NCI-H1436 treated with DMSO at 0.1 percent for 48 hours (cell line): ENCODE results near the gene MARK2.

Source experiments
- DNase-seq: peaks from one replicate; lab custom pipeline; 2025; lab: John Stamatoyannopoulos, UW

The MARK2 gene

DNA sequence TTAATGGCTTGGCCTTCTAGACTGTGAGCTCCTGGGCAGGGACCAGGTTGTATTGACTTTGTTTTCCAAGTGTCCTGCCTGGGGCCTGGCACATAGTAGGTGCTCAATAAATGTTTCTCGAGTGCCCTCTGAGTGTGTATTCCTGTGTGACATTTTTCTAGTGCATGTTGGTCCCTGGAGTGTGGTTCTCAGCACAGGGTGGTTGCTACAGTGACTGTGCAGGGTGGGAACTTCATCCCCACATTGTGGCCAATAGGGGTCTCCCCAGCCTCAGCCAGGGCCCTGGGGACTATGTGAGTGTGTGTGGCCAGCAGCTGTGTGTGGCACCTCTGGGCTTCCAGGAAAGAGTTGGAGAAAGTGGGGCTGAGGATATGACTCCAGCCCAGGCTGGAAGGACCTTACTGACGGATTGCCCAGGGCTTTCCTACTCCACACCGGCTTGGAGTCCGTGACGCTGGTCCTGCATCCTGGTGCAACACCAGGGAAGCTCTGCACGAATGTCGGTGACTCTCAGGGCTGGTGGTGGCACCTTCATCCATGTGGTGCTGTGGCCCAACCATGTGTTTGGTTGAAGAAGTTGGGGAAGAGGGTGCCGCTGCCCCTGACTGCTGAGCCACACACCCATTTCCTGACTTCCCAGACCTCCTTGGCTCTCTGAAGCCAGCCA is 9.0 kb upstream of the MARK2 start:
- no peak for DNase-seq

DNA sequence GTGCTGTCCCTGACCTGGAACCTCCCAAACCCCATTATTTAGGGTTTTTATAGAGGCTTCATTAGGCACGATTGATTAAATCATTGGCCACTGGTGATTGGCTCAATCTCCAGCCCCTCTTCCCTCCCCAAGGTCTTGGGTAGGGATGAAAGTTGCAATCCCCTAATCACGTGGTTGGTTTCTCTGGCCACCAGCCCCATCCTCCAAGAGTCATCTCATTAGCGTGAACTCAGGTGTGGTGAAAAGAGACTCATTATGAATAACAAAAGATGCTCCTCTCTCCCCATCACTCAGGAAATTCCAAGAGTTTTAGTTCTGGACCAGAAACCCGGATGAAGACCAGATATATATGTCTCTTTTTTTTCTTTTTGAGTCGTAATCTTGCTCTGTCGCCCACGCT is 7.6 kb upstream of the MARK2 start:
- DNase-seq, result no peak

- no peak for DNase-seq
Measured at GRCh38 chr11:63832336-63832735, 6.6 kb upstream of the MARK2 start.

DNA sequence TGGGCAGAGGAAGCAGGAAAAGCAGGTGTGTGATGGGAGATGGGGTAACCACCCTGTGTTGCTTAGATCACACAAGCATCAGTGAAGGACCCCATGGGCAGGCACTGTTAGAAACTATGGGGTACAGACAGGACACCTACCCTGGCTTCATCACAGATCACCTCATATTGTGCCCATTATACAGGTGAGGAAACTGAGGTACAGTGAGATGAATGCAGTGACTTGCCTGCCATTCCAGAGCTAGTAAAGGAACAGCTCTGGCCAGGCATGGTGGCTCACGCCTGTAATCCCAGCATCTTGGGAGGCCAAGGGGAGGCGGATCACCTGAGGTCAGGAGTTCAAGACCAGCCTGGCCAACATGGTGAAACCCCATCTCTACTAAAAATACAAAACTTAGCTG is 5.9 kb upstream of the MARK2 start:
- no peak for DNase-seq

- no peak for DNase-seq
Measured at GRCh38 chr11:63834535-63835157, 4.3 kb upstream of the MARK2 start.

DNA sequence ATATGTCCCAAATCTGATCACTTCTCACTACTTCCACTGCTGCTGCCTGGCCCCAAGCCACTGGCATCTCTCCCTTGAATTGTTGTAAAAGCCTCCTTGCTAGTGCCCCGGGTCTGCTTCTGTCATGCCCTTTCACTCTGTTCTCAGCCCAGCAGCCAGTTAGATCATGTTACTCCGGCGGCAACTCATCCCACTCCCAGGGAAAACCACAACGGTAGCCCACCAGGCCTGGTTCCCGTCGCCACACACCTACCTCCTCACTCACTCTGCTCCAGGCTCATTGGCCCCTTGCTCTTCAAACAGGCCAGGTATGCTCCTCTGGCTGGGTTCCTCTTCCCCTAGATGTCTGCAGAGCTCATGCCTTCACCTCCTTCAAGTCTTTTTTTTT is 3.8 kb upstream of the MARK2 start:
- no peak for DNase-seq

DNA sequence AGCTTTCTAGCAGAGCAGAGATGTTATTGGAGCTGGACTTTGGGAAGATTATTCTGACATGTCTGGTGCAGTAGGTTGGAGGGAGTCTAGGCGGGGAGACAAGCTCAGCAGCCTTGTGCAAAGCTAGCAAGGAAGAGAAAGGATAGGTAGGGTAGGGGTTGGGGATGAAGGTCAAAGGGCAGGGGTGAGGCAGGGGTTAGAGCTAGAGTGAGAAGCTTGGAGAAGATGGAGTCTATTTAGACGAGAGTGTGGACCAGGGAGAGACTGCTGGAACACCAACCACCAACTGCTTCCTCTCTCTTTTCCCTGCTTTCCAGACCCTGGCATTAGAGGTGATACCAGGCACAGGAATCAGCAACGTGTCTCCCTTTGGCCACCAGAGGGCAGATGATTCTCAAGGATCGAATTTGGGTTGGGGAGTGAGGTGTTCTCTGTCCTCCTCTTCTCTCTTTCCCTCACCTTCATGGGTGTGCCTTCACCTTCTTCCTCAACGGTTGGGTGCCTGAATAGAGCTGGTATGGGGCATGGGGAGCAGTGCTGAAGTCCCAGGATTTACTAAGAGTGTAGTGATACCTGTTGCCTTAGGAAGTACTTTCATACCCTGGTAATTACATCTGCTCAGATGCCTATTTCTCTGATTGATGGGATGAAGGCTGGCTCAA is 1.8 kb upstream of the MARK2 start:
- peak; percentile 26 for DNase-seq

- no peak for DNase-seq
Measured at GRCh38 chr11:63837739-63838138, 1.2 kb upstream of the MARK2 start.

DNA sequence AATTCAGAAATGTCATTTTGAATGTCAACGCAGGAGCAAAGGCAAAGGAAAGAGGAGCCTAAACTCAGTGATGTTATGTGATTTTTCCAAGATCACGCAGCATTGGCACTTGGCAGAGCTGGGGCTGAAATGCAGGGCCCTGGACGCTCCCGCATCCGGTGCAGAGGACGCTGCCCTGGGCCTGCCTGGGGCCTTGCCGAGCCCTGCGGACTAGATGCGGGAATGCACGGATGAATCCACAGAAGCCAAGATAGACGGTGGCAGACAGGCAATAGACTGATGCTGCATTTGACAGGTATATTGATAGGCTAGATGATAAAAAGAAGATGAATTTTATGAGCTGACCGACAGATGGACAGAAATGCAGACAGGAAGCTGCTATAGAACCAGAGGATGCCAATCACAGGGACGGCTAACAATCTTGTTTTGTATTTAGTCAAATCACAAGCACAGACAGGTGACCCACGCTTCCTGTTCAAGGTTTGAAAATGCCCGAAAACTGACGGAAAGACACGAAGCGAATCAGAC is 696 bp upstream of the MARK2 start:
- no peak for DNase-seq

- no peak for DNase-seq
Measured at GRCh38 chr11:63839508-63840355, 822 bp downstream of the MARK2 start.

GRCh38 chr11:63840356-63841060 is 1.6 kb downstream of the MARK2 start:
- no peak for DNase-seq

GRCh38 chr11:63841554-63841953 is 2.6 kb downstream of the MARK2 start:
- DNase-seq, result no peak

- no peak for DNase-seq
Measured at GRCh38 chr11:63843041-63843440, 4.1 kb downstream of the MARK2 start.

GRCh38 chr11:63844836-63845235 is 5.9 kb downstream of the MARK2 start:
- no peak for DNase-seq

DNA sequence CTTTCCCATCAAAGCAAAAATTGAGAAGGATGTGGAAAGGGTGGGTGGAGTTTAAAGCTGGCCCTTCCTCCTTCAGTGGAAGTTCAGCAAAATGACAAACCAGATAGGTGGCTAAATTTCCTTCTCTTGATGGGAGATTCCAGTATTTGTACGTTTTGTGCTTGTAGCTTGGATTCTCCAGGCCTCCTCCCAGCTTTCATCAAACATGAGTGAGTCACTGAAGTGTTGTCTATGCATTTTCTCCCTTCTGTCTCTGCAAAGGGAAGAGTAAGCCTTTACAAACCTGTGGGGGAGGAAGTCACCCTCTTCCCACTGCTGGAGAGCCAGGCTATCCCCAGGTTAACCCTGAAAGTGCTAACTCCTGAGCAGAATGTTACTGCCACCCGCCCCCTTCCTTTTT is 6.4 kb downstream of the MARK2 start:
- no peak for DNase-seq

GRCh38 chr11:63845911-63846310 is 7.0 kb downstream of the MARK2 start:
- no peak for DNase-seq

GRCh38 chr11:63846897-63847296 is 8.0 kb downstream of the MARK2 start:
- DNase-seq, result no peak

DNA sequence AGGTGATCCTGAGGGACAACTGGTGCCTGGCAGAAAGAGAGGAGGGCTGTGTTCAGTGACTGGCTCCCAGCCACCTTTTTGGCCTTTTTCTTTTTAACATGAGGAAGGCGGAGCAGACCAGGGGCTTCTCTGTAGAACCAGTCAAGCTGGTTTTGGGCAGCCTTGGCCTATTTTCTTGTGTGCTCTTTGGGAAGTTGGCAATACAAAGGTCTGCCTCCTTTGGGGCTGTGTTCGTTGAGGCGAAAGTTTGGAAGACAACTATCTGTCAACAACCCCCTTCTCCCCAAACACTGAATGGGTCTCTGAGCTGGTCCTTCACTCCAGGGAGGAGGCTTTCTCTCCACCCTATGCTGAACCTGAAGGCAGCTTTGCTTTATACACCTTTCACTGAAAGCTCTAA is 8.5 kb downstream of the MARK2 start:
- DNase-seq, result no peak

DNA sequence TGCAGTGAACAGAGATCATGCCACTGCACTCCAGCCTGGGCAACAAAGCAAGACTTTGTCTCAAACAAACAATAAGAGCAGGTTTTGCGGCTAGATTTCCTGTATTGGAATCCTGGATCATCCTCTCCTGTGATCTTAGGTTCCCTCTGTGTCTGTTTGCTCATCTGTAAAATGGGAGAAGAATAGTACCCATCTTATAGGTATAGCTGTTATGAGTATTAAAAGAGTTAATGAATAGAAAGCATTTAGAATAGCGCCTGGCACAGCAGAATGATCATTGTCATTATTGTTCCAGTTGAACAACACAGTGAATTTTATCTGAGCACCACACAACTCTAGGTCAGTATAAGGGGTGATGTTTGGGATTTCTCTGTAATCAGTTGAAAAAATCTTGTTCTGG is 10.8 kb downstream of the MARK2 start:
- DNase-seq, result no peak

- DNase-seq, result no peak
Measured at GRCh38 chr11:63850920-63851319, 12.0 kb downstream of the MARK2 start.

DNA sequence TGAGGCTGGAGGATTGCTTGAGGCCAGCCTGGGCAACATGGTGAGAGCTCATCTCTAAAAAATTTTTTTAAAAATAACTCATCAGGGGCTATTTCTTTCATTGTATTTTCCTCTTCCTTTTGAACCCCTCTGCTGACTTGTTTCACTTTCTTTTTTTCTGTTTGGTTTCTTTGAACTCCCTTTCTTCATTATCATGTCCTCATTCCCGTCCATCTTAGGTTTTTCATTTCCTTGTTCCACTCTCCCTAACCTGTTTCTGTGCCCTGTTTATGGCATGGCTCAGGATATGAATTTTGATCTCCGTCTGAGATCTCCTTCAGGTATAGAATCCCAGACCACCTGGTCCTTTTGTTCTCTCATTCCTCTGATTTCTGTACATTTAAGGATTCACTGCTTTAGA is 12.5 kb downstream of the MARK2 start:
- DNase-seq, result no peak

DNA sequence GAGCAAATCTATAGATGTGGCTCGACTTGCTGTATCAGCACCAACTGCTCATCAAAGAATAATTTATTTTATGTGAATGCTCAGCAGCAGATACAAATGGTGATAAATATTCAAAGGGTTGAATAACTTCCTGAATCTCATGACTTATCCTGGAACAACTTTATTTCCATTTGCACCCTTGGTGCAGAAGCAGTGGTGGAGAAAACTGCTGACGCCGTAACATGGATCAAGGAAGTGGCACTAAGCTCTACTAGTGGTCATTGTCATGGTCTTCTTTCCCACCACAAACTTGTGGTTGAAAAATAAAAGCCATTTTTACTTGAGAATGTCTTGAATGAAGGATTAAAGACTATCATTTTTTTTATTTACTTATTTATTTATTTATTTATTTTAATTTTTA is 14.6 kb downstream of the MARK2 start:
- no peak for DNase-seq
